Nephron progenitor cell (in vitro differentiated cells): ENCODE results near the gene GSN.
A peak's percentile ranks its signal among the peaks of the same experiment; 100 is the strongest.

Experiments
- DNase-seq: peaks from one replicate; pipeline ENCODE4 v3.0.0; 2021
- H3K27ac Mint-ChIP-seq: 2 replicates; pipeline ENCODE4 v1.8.0; 2021; ENCODE audit warnings: mild to moderate bottlenecking, moderate library complexity, mixed read lengths
- H3K27me3 Mint-ChIP-seq: 2 replicates; pipeline ENCODE4 v1.8.0; 2021; ENCODE audit warnings: mild to moderate bottlenecking, low read depth, mixed read lengths; ENCODE audit not compliant: poor library complexity
- H3K36me3 Mint-ChIP-seq: 2 replicates; pipeline ENCODE4 v1.8.0; 2021; ENCODE audit warnings: low read depth, mixed read lengths
- H3K4me1 Mint-ChIP-seq: 2 replicates; pipeline ENCODE4 v1.8.0; 2021; ENCODE audit warnings: mixed read lengths
- H3K4me3 Mint-ChIP-seq: 2 replicates; pipeline ENCODE4 v1.8.0; 2021; ENCODE audit warnings: mild to moderate bottlenecking, moderate library complexity, mixed read lengths
- H3K9me3 Mint-ChIP-seq: 2 replicates; pipeline ENCODE4 v1.8.0; 2021; ENCODE audit warnings: mild to moderate bottlenecking, moderate library complexity, mixed read lengths
- TF ChIP-seq, protein P1 (sequence below): fragments of 200-600 bp; sonication (generic); IDR thresholded peaks from 2 replicates; pipeline ENCODE4 v1.5.0; 2021; ENCODE audit warnings: antibody characterized with exemption

Gene GSN

DNA sequence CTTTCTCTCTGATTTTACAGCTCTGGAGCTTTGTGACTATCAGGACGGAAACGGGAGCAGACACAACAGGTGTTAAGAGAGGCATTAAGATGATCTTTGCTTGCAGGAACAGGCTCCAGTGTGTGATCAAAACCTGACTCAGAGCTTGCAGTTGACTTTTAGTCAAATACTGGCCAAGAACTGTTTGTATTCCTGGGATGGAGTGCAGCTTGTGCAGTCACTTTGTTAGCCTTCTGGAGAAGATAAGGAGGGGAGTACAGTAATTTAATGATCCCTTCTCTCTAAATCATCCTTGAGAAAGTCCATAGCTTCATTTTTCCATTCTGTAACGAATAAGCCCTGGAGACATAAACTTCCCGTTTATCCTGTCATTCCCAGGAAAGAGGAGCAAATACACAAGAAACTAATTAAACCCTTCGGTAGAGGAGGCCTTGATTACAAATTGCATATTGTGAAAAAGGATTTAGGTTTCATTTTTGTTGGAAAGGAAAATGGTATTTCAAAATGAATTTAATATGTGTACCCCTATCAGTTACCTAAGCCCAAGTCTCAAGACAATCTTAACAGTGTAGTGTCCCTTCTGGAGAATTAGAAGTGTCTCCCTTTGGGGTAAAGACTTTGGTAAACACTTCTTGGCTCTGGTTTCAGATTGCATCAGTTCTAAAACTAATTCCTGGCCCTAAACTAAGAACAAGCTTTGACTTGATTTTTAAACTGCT, 105.2 kb downstream of the GSN start:
- Mint-ChIP-seq H3K36me3 (peaks cover 10% of the 10 kb centered on the region), H3K27me3 (peaks cover 29% of the 10 kb centered on the region), H3K4me1 (peaks cover 15% of the 10 kb centered on the region), H3K27ac (no peak overlapping the region), H3K9me3 (peaks cover 11% of the 10 kb centered on the region), H3K4me3 (no peak overlapping the region)
- no peak for DNase-seq
- TF ChIP-seq, protein P1, sequence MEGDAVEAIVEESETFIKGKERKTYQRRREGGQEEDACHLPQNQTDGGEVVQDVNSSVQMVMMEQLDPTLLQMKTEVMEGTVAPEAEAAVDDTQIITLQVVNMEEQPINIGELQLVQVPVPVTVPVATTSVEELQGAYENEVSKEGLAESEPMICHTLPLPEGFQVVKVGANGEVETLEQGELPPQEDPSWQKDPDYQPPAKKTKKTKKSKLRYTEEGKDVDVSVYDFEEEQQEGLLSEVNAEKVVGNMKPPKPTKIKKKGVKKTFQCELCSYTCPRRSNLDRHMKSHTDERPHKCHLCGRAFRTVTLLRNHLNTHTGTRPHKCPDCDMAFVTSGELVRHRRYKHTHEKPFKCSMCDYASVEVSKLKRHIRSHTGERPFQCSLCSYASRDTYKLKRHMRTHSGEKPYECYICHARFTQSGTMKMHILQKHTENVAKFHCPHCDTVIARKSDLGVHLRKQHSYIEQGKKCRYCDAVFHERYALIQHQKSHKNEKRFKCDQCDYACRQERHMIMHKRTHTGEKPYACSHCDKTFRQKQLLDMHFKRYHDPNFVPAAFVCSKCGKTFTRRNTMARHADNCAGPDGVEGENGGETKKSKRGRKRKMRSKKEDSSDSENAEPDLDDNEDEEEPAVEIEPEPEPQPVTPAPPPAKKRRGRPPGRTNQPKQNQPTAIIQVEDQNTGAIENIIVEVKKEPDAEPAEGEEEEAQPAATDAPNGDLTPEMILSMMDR, result no peak

DNA sequence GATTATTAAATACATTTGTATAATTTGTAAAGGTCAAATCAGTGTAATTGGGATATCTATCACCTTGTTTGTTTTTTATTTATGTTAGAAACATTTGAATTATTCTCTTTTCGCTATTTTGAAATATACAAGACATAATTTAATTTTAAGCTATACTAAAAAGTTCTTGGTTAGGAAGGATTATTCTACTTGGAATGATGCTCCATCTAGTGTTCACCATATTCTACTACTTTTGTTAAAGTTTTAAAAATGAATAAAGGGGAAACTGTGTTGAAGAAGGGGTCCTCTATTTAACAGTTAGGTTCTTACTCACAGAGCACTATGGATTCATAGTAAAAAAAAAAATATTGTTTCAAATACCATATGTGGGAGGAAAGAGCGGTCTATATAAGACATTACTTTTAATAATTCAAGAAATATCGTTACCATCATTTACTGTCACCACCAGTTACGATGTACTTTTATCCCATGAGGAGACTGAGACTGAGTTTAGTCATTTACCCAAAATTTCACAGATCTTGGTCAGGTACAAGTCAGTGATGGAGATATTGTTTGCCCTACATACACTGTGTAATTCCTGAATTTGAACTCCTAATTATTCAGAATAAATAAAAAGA, 108.4 kb downstream of the GSN start:
- TF ChIP-seq, protein P1, result no peak

DNA sequence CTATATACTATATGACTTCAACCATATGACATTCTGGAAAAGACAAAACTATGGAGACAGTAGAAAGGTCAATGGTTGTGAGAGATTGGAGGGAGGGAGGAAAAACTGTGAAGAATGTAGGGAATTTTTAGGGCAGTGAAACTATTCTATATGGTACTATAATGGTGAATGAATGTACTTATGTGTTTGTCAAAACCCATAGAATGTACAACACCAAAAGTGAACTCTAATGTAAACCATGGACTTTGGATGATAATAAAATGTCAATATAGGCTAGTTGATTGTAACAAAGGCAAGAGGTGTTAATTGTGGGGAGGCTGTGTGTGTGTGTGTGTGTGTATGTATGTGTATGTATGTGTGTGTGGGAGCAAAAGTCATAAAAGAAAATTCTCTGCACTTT, 112.9 kb downstream of the GSN start:
- Mint-ChIP-seq H3K9me3 (peaks cover 12% of the 10 kb centered on the region), H3K36me3 (peaks cover 8% of the 10 kb centered on the region), H3K27me3 (peaks cover 4% of the 10 kb centered on the region), H3K27ac (peak overlapping the region; percentile 8), H3K4me1 (peaks cover 6% of the 10 kb centered on the region), H3K4me3 (no peak overlapping the region)
- DNase-seq, result no peak
- TF ChIP-seq, protein P1, result no peak

More for the DNA sequence above, 108.4 kb downstream of the GSN start:
- Mint-ChIP-seq H3K4me3 (no peak overlapping the region), H3K27ac (no peak overlapping the region), H3K9me3 (peaks cover 12% of the 10 kb centered on the region), H3K4me1 (peaks cover 9% of the 10 kb centered on the region), H3K27me3 (peaks cover 9% of the 10 kb centered on the region), H3K36me3 (peaks cover 8% of the 10 kb centered on the region)
- no peak for DNase-seq
